ENCODE measurements around the gene HLCS.

The HLCS gene

GRCh38 chr21:36980280-36981048 is 14.0 kb upstream of the HLCS start (continued):
- peak; percentile 8; the same call in 1 of the 2 replicates for TF ChIP-seq TSHZ1 (tag by site-specific recombination; IDR thresholded peaks at IDR 0.05; ENCODE audit: borderline replicate concordance)
- TF ChIP-seq GLI2 (tag by site-specific recombination; IDR thresholded peaks at IDR 0.05; ENCODE audit: borderline replicate concordance, low read depth), result no peak
- TF ChIP-seq ZNF513 (tag by site-specific recombination; IDR thresholded peaks at IDR 0.05), result no peak
- peak; percentile 36; the same call in 1 of the 2 replicates for TF ChIP-seq ZBTB11 (tag by site-specific recombination; conservative IDR thresholded peaks at IDR 0.05; ENCODE audit: low read depth)
- no peak for TF ChIP-seq ZFP41 (tag by site-specific recombination; IDR thresholded peaks at IDR 0.05; ENCODE audit: borderline replicate concordance)
- no peak for TF ChIP-seq ZNF433 (tag by site-specific recombination; IDR thresholded peaks at IDR 0.05; ENCODE audit: low read depth)
- peak; percentile 89 for TF ChIP-seq ZBTB17 (tag by site-specific recombination; IDR thresholded peaks at IDR 0.05)
- TF ChIP-seq ZNF600 (tag by site-specific recombination; IDR thresholded peaks at IDR 0.05), result peak; percentile 99

GRCh38 chr21:36976882-36977651 is 10.6 kb upstream of the HLCS start:
- no peaks in the 10 kb centered on the region for H3K36me3 ChIP-seq (ENCODE audit: control insufficient read depth in 2 of 2, insufficient read depth in 1 of 2, low read length in 2 of 2)
- H3K27ac ChIP-seq (ENCODE audit: extremely low read depth, low read depth, low read length), result no peak overlapping the region
- no peaks in the 10 kb centered on the region for H3K9me3 ChIP-seq (ENCODE audit: control insufficient read depth, insufficient read depth, low read depth, low read length)
- CTCF ChIA-PET, result interaction anchor here (0.6 to 5.3 kb wide), 41 partner anchors 10 to 1181 kb away, joined by 3 to 48 read pairs (median 4); partner anchors contain the start of gene HLCS
- H3K4me3 ChIP-seq (ENCODE audit: low read depth, low read length), result no peak overlapping the region
- no peaks in the 10 kb centered on the region; the same call in none of the 2 replicates for H3K4me1 ChIP-seq (ENCODE audit: control insufficient read depth, insufficient read depth, low read length)
- POLR2A ChIA-PET, result interaction anchor here (1.0 to 1.4 kb wide), 3 partner anchors 11 to 33 kb away, joined by 4 to 7 read pairs (median 5); partner anchors contain the start of gene HLCS
- TF ChIP-seq ZBTB44 (tag by site-specific recombination; IDR thresholded peaks at IDR 0.05), result peak; percentile 8; the same call in 1 of the 2 replicates
- no peak for TF ChIP-seq ZBTB10 (tag by site-specific recombination; IDR thresholded peaks at IDR 0.05)
- no peak for TF ChIP-seq WT1 (tag by site-specific recombination; IDR thresholded peaks at IDR 0.05)
- TF ChIP-seq ZNF629 (tag by site-specific recombination; IDR thresholded peaks at IDR 0.05), result 0 out of 2 replicates have a peak, but pooled peaks have one; percentile 36
- peak; percentile 90 for TF ChIP-seq PRDM10 (tag by site-specific recombination; IDR thresholded peaks at IDR 0.05)
